Measurements from ENCODE around the gene MDFI. TPM values are rescaled to one million over a fixed set of nuclear protein-coding genes. Genes with fewer than 3 reads are reported as not detected.
A peak's percentile ranks its signal among the peaks of the same experiment; 100 is the strongest.

MDFI gene
- total and polyA plus RNA-seq, 5 donors from 2014 or later = not detected

GRCh38 chr6:41678511-41679084 lies 40.3 kb downstream of the MDFI start:
- H3K4me1 Mint-ChIP-seq = peaks cover 0 to 14% (median 5%) of the 10 kb centered on the region in 4 donors
- no peak overlapping the region for H3K4me3 Mint-ChIP-seq
- H3K36me3 Mint-ChIP-seq = no peaks in the 10 kb centered on the region
- H3K4me1 ChIP-seq (ENCODE audit: control insufficient read depth, insufficient read depth, low read length, poor library complexity, severe bottlenecking) = peaks cover 17% of the 10 kb centered on the region
- H3K27me3 Mint-ChIP-seq = peaks cover 10% of the 10 kb centered on the region
- H3K36me3 ChIP-seq (ENCODE audit: control insufficient read depth, insufficient read depth, low read length) = no peaks in the 10 kb centered on the region
- no peak for ATAC-seq (ENCODE audit: low read depth in 2 of 2)
- no peak overlapping the region for H3K27ac ChIP-seq (ENCODE audit: insufficient read depth, low read length, poor library complexity, severe bottlenecking)
- H3K4me3 ChIP-seq (ENCODE audit: low read depth, low read length) = no peak overlapping the region
- H3K9me3 ChIP-seq (ENCODE audit: control insufficient read depth in 2 of 2, low read length in 2 of 2) = no peaks in the 10 kb centered on the region
- H3K27me3 ChIP-seq (ENCODE audit: control insufficient read depth, insufficient read depth, low read length) = no peaks in the 10 kb centered on the region
- peaks cover 0 to 2% (median 0%) of the 10 kb centered on the region in 7 donors for H3K9me3 Mint-ChIP-seq
- H3K27ac Mint-ChIP-seq = no peak overlapping the region
- DNase-seq = no peak

GRCh38 chr6:41679696-41680095 lies 41.4 kb downstream of the MDFI start:
- no peak overlapping the region for H3K4me3 Mint-ChIP-seq
- peaks cover 20% of the 10 kb centered on the region for H3K4me1 ChIP-seq (ENCODE audit: control insufficient read depth, insufficient read depth, low read length, poor library complexity, severe bottlenecking)
- no peaks in the 10 kb centered on the region for H3K27me3 ChIP-seq (ENCODE audit: control insufficient read depth, insufficient read depth, low read length)
- peaks cover 0 to 2% (median 0%) of the 10 kb centered on the region in 7 donors for H3K9me3 Mint-ChIP-seq
- ATAC-seq (ENCODE audit: low read depth in 2 of 2) (no peak), DNase-seq (no peak)
- peaks cover 0 to 17% (median 6%) of the 10 kb centered on the region in 4 donors for H3K4me1 Mint-ChIP-seq
- H3K27ac Mint-ChIP-seq = no peak overlapping the region
- H3K27me3 Mint-ChIP-seq = peaks cover 10% of the 10 kb centered on the region
- H3K36me3 Mint-ChIP-seq = no peaks in the 10 kb centered on the region
- no peaks in the 10 kb centered on the region for H3K9me3 ChIP-seq (ENCODE audit: control insufficient read depth in 2 of 2, low read length in 2 of 2)
- no peaks in the 10 kb centered on the region for H3K36me3 ChIP-seq (ENCODE audit: control insufficient read depth, insufficient read depth, low read length)
- no peak overlapping the region for H3K27ac ChIP-seq (ENCODE audit: insufficient read depth, low read length, poor library complexity, severe bottlenecking)
- H3K4me3 ChIP-seq (ENCODE audit: low read depth, low read length) = no peak overlapping the region

- H3K36me3 Mint-ChIP-seq = no peaks in the 10 kb centered on the region
- peaks cover 20% of the 10 kb centered on the region for H3K4me1 ChIP-seq (ENCODE audit: control insufficient read depth, insufficient read depth, low read length, poor library complexity, severe bottlenecking)
- peaks cover under 1% of the 10 kb centered on the region for H3K36me3 ChIP-seq (ENCODE audit: control insufficient read depth, insufficient read depth, low read length)
- no peak for ATAC-seq (ENCODE audit: low read depth in 2 of 2)
- H3K4me1 Mint-ChIP-seq = peaks cover 0 to 17% (median 6%) of the 10 kb centered on the region in 4 donors
- no peaks in the 10 kb centered on the region for H3K27me3 ChIP-seq (ENCODE audit: control insufficient read depth, insufficient read depth, low read length)
- H3K27ac ChIP-seq (ENCODE audit: insufficient read depth, low read length, poor library complexity, severe bottlenecking) = no peak overlapping the region
- no peak for DNase-seq
- no peak overlapping the region for H3K4me3 ChIP-seq (ENCODE audit: low read depth, low read length)
- peak overlapping the region in 1 of 3 donors; percentile 25 for H3K27ac Mint-ChIP-seq
- H3K27me3 Mint-ChIP-seq = peaks cover 10% of the 10 kb centered on the region
- H3K9me3 Mint-ChIP-seq = peaks cover 0 to 2% (median 0%) of the 10 kb centered on the region in 7 donors
- no peaks in the 10 kb centered on the region for H3K9me3 ChIP-seq (ENCODE audit: control insufficient read depth in 2 of 2, low read length in 2 of 2)
- H3K4me3 Mint-ChIP-seq = no peak overlapping the region
These were observed 42.1 kb downstream of the MDFI start for GRCh38 chr6:41680182-41680965.

GRCh38 chr6:41682056-41682477 lies 43.8 kb downstream of the MDFI start:
- no peak overlapping the region for H3K4me3 ChIP-seq (ENCODE audit: low read depth, low read length)
- H3K27ac ChIP-seq (ENCODE audit: insufficient read depth, low read length, poor library complexity, severe bottlenecking) = no peak overlapping the region
- H3K36me3 ChIP-seq (ENCODE audit: control insufficient read depth, insufficient read depth, low read length) = peaks cover 6% of the 10 kb centered on the region
- peak overlapping the region in 1 of 3 donors; percentile 77 for H3K27ac Mint-ChIP-seq
- peaks cover 0 to 17% (median 6%) of the 10 kb centered on the region in 4 donors for H3K4me1 Mint-ChIP-seq
- no peaks in the 10 kb centered on the region for H3K27me3 ChIP-seq (ENCODE audit: control insufficient read depth, insufficient read depth, low read length)
- no peaks in the 10 kb centered on the region for H3K9me3 ChIP-seq (ENCODE audit: control insufficient read depth in 2 of 2, low read length in 2 of 2)
- H3K9me3 Mint-ChIP-seq = peaks cover 0 to 2% (median 0%) of the 10 kb centered on the region in 7 donors
- peaks cover 4% of the 10 kb centered on the region for H3K27me3 Mint-ChIP-seq
- peak overlapping the region in 2 of 4 donors; percentile 4 to 73 for H3K4me3 Mint-ChIP-seq
- H3K4me1 ChIP-seq (ENCODE audit: control insufficient read depth, insufficient read depth, low read length, poor library complexity, severe bottlenecking) = peaks cover 20% of the 10 kb centered on the region
- peaks cover under 1% of the 10 kb centered on the region for H3K36me3 Mint-ChIP-seq
- peak; percentile 59 to 75 for ATAC-seq (ENCODE audit: low read depth in 2 of 2)
- DNase-seq = peak; percentile 44 to 64 (median 58)

GRCh38 chr6:41682497-41683272 lies 44.4 kb downstream of the MDFI start:
- no peaks in the 10 kb centered on the region for H3K27me3 Mint-ChIP-seq
- H3K27ac Mint-ChIP-seq = peak overlapping the region in 1 of 3 donors; percentile 91
- H3K9me3 Mint-ChIP-seq = peaks cover 0 to 2% (median 0%) of the 10 kb centered on the region in 7 donors
- no peak overlapping the region for H3K4me3 ChIP-seq (ENCODE audit: low read depth, low read length)
- no peak overlapping the region for H3K27ac ChIP-seq (ENCODE audit: insufficient read depth, low read length, poor library complexity, severe bottlenecking)
- H3K27me3 ChIP-seq (ENCODE audit: control insufficient read depth, insufficient read depth, low read length) = no peaks in the 10 kb centered on the region
- DNase-seq (no peak), ATAC-seq (ENCODE audit: low read depth in 2 of 2) (no peak)
- H3K4me1 Mint-ChIP-seq = peaks cover 0 to 17% (median 6%) of the 10 kb centered on the region in 4 donors
- no peaks in the 10 kb centered on the region for H3K9me3 ChIP-seq (ENCODE audit: control insufficient read depth in 2 of 2, low read length in 2 of 2)
- H3K4me1 ChIP-seq (ENCODE audit: control insufficient read depth, insufficient read depth, low read length, poor library complexity, severe bottlenecking) = peaks cover 20% of the 10 kb centered on the region
- peaks cover 6% of the 10 kb centered on the region for H3K36me3 ChIP-seq (ENCODE audit: control insufficient read depth, insufficient read depth, low read length)
- H3K36me3 Mint-ChIP-seq = peaks cover 3% of the 10 kb centered on the region
- H3K4me3 Mint-ChIP-seq = peak overlapping the region; percentile 4 to 85 (median 80)

- no peak overlapping the region for H3K27ac ChIP-seq (ENCODE audit: insufficient read depth, low read length, poor library complexity, severe bottlenecking)
These were observed 44.9 kb downstream of the MDFI start for GRCh38 chr6:41683273-41683522.

GRCh38 chr6:41683523-41684310 lies 45.4 kb downstream of the MDFI start:
- H3K36me3 Mint-ChIP-seq = peaks cover 3% of the 10 kb centered on the region
- peak overlapping the region in 3 of 4 donors; percentile 77 to 85 (median 81) for H3K4me3 Mint-ChIP-seq
- peak overlapping the region in 1 of 3 donors; percentile 91 for H3K27ac Mint-ChIP-seq
- no peaks in the 10 kb centered on the region for H3K9me3 ChIP-seq (ENCODE audit: control insufficient read depth in 2 of 2, low read length in 2 of 2)
- peaks cover 6% of the 10 kb centered on the region for H3K36me3 ChIP-seq (ENCODE audit: control insufficient read depth, insufficient read depth, low read length)
- H3K4me1 ChIP-seq (ENCODE audit: control insufficient read depth, insufficient read depth, low read length, poor library complexity, severe bottlenecking) = peaks cover 20% of the 10 kb centered on the region
- no peaks in the 10 kb centered on the region for H3K27me3 Mint-ChIP-seq
- peaks cover 0 to 2% (median 0%) of the 10 kb centered on the region in 7 donors for H3K9me3 Mint-ChIP-seq
- ATAC-seq (ENCODE audit: low read depth in 2 of 2) (peak; percentile 80 to 84), DNase-seq (peak; percentile 55 to 76 (median 74))
- H3K27ac ChIP-seq (ENCODE audit: insufficient read depth, low read length, poor library complexity, severe bottlenecking) = no peak overlapping the region
- no peaks in the 10 kb centered on the region for H3K27me3 ChIP-seq (ENCODE audit: control insufficient read depth, insufficient read depth, low read length)
- H3K4me1 Mint-ChIP-seq = peaks cover 0 to 17% (median 7%) of the 10 kb centered on the region in 4 donors
- H3K4me3 ChIP-seq (ENCODE audit: low read depth, low read length) = no peak overlapping the region

More at GRCh38 chr6:41683273-41683522, 44.9 kb downstream of the MDFI start:
- no peaks in the 10 kb centered on the region for H3K27me3 Mint-ChIP-seq
- peaks cover 3% of the 10 kb centered on the region for H3K36me3 Mint-ChIP-seq
- H3K4me3 Mint-ChIP-seq = peak overlapping the region in 3 of 4 donors; percentile 77 to 85 (median 81)
- peaks cover 0 to 17% (median 6%) of the 10 kb centered on the region in 4 donors for H3K4me1 Mint-ChIP-seq
- H3K27me3 ChIP-seq (ENCODE audit: control insufficient read depth, insufficient read depth, low read length) = no peaks in the 10 kb centered on the region
- DNase-seq (no peak), ATAC-seq (ENCODE audit: low read depth in 2 of 2) (peak in 1 of 2 donors; percentile 9)
- peaks cover 0 to 2% (median 0%) of the 10 kb centered on the region in 7 donors for H3K9me3 Mint-ChIP-seq
- no peaks in the 10 kb centered on the region for H3K9me3 ChIP-seq (ENCODE audit: control insufficient read depth in 2 of 2, low read length in 2 of 2)
- peak overlapping the region in 1 of 3 donors; percentile 91 for H3K27ac Mint-ChIP-seq
- peaks cover 6% of the 10 kb centered on the region for H3K36me3 ChIP-seq (ENCODE audit: control insufficient read depth, insufficient read depth, low read length)
- H3K4me1 ChIP-seq (ENCODE audit: control insufficient read depth, insufficient read depth, low read length, poor library complexity, severe bottlenecking) = peaks cover 20% of the 10 kb centered on the region
- H3K4me3 ChIP-seq (ENCODE audit: low read depth, low read length) = no peak overlapping the region
